ENCODE data around the gene HOMER1.

HOMER1 gene

DNA sequence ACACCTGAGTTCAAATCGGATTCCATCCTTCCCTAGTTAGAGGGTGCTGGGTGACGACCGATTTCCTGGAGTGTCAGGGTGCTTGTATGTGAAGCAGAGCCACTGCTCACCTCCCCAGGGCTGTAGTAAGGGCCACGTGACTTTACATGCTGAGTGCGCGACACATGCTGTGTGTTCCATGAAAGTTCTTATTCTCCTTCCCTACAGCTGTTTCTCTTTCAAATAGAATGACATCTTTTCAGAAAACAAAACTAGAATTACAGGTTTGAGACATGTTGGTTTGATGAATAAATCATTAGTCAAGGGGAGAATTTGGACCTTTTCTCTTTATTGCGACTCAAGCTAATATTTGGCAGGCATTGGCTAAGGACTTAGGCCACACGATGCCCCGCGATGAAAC, 164.9 kb downstream of the HOMER1 start:
- TF ChIP-seq, protein P1, sequence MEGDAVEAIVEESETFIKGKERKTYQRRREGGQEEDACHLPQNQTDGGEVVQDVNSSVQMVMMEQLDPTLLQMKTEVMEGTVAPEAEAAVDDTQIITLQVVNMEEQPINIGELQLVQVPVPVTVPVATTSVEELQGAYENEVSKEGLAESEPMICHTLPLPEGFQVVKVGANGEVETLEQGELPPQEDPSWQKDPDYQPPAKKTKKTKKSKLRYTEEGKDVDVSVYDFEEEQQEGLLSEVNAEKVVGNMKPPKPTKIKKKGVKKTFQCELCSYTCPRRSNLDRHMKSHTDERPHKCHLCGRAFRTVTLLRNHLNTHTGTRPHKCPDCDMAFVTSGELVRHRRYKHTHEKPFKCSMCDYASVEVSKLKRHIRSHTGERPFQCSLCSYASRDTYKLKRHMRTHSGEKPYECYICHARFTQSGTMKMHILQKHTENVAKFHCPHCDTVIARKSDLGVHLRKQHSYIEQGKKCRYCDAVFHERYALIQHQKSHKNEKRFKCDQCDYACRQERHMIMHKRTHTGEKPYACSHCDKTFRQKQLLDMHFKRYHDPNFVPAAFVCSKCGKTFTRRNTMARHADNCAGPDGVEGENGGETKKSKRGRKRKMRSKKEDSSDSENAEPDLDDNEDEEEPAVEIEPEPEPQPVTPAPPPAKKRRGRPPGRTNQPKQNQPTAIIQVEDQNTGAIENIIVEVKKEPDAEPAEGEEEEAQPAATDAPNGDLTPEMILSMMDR (IDR thresholded peaks at IDR 0.05; ENCODE audit: low read length, missing control alignments), result no peak
- DNase-seq (ENCODE audit: low read depth), result no peak
- no peak overlapping the region for H3K4me3 ChIP-seq (replicated peaks; ENCODE audit: low read depth, low read length)

DNA sequence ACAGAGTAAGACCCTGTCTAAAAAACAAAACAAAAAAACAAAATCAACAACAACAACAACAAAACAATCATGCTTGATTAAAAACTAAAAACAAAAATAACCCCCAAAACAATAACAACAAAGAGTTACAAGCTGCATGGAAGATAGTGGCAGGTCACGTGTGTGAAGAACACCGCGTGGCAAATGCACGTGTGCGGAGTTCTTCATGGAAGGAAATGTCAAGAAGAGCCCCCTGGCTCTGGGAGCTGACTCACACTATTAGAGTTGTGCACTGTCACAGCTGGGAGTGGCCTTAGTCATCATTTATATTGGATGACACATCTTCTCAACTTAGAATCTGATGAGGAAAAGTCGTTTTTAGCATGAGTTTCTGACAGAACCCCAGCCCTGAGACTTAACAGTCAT, 167.5 kb downstream of the HOMER1 start:
- no peak overlapping the region for H3K4me3 ChIP-seq (replicated peaks; ENCODE audit: low read depth, low read length)
- DNase-seq (ENCODE audit: low read depth), result peak; percentile 7
- TF ChIP-seq, protein P1 (IDR thresholded peaks at IDR 0.05; ENCODE audit: low read length, missing control alignments), result no peak

DNA sequence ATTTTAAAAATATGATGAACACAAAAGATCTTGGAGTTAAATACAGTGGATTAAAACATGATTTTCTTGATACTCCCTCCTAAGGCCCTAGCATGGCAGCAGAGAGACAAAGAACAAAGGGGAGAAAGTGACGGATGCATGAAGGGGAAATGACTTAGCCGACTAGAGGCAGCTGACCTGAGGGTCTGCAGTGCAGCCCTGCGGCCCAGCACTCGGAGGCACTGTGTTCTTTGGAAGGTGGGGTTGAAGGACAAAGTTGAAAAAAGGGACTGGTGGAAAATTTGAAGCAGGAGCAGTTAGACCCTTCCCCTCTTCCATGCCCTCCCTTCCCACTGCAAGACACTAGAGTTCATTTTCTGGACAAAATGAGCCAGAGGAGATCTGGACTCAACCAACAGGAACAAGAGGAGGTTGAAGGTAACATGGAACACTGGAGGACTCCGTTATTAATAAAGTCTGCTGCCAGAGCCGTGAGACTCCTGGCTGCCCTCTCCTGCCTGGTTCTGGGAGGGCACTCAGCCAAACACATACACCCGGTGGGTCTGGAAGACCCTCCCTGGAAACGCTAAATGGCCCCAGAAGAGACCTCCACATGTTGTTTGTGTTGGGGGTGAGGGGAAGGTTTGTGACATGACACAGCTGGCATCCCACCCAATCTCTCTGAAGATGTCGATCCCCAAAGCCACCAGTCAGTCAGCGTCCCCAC, 179.9 kb downstream of the HOMER1 start:
- TF ChIP-seq, protein P1 (IDR thresholded peaks at IDR 0.05; ENCODE audit: low read length, missing control alignments), result no peak
- DNase-seq (ENCODE audit: low read depth), result no peak

DNA sequence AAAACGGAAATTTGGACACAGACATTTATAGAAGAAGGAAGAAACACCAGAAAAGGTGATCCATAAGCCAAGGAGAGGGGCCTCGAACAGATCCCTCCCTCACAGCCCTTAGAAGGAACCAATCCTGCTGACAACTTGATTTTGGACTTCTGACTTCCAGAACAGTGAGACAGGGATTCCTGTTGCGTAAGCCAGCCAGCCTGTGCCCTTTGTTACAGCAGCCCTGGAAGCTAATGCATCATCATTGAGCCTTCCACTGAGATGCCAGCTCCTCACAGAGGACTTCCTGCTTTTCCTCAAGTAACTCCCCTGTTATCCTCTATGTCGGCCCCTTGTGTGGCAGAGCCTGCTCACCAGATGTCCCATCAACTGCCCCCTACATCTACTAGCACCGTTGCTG, 183.9 kb downstream of the HOMER1 start:
- DNase-seq (ENCODE audit: low read depth), result peak; percentile 32
- no peak overlapping the region for H3K4me3 ChIP-seq (replicated peaks; ENCODE audit: low read depth, low read length)
- TF ChIP-seq, protein P1 (IDR thresholded peaks at IDR 0.05; ENCODE audit: low read length, missing control alignments), result no peak

More for the DNA sequence above, 179.9 kb downstream of the HOMER1 start:
- H3K4me3 ChIP-seq (replicated peaks; ENCODE audit: low read depth, low read length), result no peak overlapping the region

DNA sequence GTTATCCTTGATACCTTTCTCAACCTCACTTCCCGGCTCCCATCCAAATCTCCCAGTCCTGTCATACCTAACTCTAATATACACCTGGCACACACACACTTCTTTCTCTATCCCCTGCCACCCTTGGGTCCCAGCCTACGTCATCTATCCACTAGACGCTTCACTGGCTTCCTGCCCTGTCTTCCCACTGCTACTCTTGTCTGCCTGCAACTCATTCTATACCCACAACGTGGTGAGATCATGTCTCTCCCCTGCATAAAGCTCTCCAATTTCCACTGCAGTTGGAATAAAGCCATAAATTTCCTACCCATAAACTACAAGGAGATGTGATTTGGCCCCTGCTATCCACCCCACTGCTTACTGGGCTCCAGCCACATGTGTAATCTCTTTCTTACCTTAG, 184.5 kb downstream of the HOMER1 start:
- TF ChIP-seq, protein P1 (IDR thresholded peaks at IDR 0.05; ENCODE audit: low read length, missing control alignments), result no peak
- no peak for DNase-seq (ENCODE audit: low read depth)
- H3K4me3 ChIP-seq (replicated peaks; ENCODE audit: low read depth, low read length), result no peak overlapping the region

Data from fibroblast of pulmonary artery (primary cell).